ENCODE results near the gene MAEA.

DNA sequence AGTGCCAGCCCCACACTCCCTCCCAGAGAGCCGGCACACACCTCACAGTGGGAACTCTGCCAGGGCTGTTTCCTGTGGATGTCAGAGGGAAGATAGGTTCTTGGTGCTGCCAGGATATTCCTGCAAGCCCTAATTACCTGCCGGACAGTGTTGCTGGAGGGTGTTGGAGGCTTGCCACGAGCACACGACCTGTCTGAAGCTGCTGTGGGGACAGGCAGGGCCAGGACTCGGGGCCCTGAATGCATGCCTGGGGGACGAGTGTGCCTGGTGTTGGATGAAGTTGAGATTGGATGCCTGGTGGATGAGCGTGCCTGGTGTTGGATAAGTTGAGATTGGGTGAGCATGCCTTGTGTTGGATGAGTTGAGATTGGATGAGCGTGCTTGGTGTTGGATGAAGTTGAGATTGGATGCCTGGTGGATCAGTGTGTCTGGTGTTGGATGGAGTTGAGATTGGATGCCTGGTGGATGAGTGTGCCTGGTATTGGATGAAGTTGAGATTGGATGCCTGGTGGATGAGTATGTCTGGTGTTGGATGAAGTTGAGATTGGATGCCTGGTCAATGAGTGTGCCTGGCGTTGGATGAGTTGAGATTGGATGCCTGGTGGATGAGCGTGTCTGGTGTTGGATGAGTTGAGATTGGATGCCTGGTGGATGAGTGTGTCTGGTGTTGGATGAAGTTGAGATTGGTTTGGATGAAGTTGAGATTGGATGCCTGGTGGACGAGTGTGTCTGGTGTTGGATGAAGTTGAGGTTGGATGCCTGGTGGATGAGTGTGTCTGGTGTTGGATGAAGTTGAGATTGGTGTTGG is 34.1 kb downstream of the MAEA start:
- TF ChIP-seq RCOR1 (IDR thresholded peaks at IDR 0.05; ENCODE audit: low read depth, low read length) (no peak), ESRRA (IDR thresholded peaks at IDR 0.05; ENCODE audit: borderline replicate concordance, low read length) (no peak), POLR2A (IDR thresholded peaks at IDR 0.05; ENCODE audit: low read length) (no peak), CEBPB (IDR thresholded peaks at IDR 0.05) (no peak), CBX2 (IDR thresholded peaks at IDR 0.05; ENCODE audit: borderline replicate concordance, low read depth) (no peak), RAD21 (conservative IDR thresholded peaks at IDR 0.05 in 1 of 2, IDR thresholded peaks at IDR 0.05 in 1 of 2) (no peak), PHF8 (IDR thresholded peaks at IDR 0.05; ENCODE audit: borderline replicate concordance, low read depth) (no peak), MYC (IDR thresholded peaks at IDR 0.05; ENCODE audit: borderline replicate concordance, low read length) (no peak), CHD4 (IDR thresholded peaks at IDR 0.05; ENCODE audit: borderline replicate concordance) (no peak)
- TF ChIP-seq, protein P1, sequence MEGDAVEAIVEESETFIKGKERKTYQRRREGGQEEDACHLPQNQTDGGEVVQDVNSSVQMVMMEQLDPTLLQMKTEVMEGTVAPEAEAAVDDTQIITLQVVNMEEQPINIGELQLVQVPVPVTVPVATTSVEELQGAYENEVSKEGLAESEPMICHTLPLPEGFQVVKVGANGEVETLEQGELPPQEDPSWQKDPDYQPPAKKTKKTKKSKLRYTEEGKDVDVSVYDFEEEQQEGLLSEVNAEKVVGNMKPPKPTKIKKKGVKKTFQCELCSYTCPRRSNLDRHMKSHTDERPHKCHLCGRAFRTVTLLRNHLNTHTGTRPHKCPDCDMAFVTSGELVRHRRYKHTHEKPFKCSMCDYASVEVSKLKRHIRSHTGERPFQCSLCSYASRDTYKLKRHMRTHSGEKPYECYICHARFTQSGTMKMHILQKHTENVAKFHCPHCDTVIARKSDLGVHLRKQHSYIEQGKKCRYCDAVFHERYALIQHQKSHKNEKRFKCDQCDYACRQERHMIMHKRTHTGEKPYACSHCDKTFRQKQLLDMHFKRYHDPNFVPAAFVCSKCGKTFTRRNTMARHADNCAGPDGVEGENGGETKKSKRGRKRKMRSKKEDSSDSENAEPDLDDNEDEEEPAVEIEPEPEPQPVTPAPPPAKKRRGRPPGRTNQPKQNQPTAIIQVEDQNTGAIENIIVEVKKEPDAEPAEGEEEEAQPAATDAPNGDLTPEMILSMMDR (IDR thresholded peaks at IDR 0.05): no peak

Measured in A549 (cell line).